COLO829 (cell line): ENCODE data around the gene DNAI2.

Source experiments
- DNase-seq: peaks from one replicate; pipeline ENCODE4 v3.0.0; 2012; ENCODE audit warnings: low spot score

Gene DNAI2

DNA sequence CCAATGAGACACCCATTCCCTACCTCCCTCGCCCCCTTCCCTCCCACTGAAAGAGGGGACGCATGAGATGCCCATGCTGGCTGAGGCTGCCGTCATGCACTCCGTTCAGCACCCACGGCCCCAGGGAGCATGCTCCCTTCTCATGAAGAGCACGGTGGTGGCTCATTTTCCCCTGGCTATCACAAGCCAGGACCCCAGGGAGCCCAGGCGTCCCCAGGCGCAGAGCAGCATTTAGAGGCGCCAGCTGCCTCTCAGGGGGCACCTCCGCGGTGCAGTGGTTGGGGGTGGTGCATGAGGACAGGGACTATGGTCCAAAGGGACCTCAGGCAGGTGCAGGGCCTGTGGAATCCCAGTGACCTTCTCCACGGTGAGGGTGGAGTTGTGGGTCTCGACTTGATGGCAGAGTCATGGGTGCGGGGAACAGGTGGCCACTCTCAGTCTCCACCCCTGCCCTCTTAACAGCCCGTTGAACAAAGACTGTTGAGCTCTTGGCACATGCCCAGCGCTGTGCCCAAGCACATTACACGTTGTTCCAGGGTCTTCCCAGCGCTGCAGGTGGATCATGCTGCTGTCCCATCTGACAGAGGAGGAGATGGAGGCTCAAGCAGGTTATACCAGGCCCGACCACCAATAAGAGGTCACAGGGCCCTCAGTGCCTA is 65.6 kb downstream of the DNAI2 start:
- no peak for DNase-seq

DNA sequence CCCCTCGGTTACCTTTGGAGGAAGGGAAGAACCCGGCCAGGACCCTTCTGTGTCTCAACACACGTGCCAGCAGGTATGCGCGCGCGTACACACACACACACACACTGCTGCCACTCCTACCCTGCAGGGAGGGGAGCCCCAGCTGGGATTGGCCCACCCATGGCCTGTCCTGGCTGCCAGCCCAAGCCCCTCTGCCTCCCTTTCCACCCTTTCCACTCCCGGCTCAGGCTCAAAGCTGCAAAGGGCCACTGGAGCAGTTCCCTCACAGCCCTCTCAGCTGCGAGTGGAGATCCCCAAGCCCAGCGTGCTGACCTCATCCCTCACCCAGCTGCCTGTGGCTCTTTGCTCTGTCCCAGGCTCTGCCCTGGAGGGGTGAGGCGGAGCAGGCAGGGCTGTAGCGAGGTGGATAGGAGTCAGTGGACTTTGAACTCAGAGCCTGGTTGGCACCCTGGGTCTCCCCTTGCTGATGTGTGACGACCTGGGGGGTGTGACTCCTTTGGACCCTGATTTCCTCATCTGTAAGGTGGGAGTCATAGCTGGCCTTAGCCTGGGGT is 66.5 kb downstream of the DNAI2 start:
- DNase-seq = no peak

DNA sequence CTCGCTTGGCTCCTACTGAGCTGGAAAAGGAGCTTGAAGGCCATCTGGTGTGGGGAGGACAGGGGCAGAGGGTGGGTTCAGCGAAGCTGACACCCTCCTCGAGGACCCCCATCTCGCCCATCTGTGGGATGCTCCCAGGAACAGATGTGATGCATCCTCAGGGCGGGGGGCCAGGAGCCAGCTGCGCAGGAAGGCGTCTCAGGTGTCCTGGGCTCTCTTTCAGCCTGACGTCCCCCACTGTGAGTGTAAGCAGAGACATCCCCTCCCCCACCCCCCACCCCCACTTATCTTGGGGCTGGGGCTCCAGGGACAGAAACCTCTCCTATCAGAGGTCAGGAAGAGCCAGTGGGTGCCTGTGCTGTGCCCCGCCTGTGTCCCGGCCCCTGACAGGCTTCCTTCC is 68.2 kb downstream of the DNAI2 start:
- DNase-seq = no peak

DNA sequence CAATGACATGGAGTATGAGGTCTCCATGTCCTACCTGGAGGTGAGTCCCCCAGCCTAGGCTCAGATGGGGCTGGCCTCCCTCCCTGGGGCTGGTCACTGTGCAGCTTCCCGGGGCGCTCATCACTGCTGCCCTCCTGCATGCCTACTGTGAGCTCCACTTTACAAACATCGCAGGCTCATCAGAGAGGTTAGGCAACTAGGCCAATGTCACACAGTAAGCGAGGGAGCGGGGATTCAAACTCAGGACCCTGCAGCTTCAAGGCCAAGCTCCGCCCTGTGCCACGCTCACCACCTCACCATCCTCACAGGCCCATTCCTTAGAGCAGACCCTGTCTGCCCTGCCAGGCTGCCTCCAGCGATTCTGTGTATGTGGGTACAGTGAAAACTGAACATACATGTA is 69.1 kb downstream of the DNAI2 start:
- no peak for DNase-seq

DNA sequence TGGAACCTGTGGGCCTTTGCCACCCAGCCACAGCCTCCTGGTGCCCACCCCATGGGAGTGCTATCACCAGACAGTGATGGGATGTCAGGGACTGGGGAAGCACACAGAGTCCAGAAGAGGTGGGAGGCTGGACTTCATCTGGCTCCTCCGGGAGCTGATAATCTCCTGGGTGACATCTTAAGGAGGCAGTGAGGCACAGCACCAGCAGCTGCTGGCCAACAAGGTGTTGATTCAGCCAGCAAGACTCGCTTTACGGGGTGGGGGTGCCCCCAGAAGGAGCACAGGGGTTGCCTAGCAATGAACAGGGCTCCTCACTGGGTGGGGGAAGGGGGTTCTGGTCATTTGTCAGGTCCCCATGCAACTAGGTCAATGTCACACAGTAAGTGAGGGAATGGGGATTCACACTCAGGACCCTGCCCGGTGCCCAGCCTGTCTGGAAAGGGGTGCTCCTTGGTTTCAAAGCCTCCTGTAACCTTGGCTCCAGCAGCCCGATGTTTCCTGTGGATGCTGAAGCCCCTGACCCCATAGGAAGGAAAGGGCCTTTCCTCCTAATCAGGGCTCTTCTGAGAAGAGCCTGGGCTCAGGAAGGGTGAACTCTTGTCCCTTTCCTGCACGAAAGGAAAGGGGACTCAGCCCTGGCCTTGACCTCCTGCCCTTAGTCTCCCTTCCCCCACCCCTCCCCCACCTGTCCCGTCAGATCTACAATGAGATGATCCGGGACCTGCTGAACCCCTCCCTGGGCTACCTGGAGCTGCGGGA is 69.7 kb downstream of the DNAI2 start:
- no peak for DNase-seq

DNA sequence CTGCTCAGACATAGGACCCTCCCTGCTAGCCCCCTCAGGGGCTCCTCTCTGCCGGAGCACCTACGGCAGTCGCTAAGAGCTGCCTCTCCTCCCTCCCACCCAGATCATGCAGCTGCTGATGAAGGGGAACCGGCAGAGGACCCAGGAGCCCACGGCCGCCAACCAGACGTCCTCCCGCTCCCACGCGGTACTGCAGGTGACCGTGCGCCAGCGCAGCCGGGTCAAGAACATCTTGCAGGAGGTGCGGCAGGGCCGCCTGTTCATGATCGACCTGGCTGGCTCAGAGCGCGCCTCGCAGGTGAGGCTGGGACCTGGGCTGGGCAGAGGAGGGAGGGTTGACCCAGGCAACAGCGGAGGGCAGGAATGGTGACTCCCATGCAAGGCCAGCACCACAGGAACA is 70.6 kb downstream of the DNAI2 start:
- no peak for DNase-seq

DNA sequence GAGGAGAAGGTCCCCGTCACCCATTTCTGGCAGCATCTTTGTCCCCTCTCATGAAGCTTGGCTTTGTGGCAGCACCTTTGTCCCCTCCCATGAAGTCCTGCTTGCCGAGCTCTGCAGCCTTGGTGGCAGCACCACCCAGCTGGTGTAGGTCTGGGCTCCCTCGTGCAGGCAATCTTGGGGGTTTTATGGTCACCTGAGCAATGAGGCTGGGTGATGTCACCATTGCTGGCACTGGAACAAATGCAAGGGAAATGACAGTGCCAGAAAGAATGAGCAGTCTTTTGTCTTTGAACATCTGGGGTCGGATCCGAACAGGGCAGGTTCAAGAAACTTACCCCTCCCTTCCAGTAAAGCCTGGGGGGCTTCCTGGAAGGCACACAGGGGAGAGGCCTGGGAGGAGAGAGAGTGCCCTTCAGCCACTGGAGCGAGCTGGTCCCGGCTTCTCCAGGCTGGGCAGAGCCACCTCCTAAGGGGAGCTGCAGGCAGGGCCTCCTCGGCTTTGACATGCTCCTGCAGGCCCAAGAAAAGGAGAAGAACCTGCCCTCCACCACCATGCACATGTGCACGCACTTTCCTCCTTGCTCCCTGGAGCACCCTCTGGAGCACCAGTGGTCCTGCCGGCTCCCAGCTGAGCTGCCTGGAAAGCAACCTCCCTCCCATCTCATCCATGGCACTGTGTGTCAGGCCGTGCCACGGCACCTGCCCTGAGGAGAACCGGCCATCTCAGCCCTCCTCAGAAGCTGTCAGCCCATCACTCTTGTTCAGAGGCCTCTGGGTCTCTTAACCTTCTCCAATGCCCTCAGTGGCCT is 71.6 kb downstream of the DNAI2 start:
- no peak for DNase-seq

DNA sequence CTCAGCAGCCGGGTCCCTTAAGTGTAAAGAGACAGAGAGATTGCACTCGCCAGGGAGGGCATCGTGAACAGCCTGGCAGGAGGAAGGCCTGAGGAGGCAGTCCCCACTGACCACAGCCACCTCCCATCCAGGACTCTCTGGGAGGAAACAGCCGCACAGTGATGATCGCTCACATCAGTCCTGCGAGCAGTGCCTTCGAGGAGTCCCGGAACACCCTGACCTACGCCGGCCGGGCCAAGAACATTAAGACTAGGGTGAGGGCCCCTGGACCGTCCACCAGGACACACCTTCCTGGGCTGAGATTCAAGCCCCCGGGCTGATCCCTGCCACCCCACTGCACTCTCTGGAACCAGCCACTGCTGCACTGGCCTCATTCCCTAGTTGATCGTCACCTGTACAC is 73.6 kb downstream of the DNAI2 start:
- DNase-seq = no peak

DNA sequence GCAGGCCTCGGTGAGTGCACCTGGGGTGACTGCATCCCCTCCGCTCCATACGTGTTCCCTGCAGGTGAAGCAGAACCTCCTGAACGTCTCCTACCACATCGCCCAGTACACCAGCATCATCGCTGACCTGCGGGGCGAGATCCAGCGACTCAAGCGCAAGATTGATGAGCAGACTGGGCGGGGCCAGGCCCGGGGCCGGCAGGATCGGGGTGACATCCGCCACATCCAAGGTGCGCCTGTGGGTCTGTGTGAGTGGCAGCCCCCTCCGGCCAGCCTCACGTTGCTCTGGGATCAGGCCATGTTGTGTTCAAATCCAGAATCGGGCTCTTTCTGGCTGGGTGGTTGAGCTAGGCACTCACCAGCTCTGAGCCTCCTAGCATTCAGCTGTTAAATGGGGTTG is 75.1 kb downstream of the DNAI2 start:
- no peak for DNase-seq

DNA sequence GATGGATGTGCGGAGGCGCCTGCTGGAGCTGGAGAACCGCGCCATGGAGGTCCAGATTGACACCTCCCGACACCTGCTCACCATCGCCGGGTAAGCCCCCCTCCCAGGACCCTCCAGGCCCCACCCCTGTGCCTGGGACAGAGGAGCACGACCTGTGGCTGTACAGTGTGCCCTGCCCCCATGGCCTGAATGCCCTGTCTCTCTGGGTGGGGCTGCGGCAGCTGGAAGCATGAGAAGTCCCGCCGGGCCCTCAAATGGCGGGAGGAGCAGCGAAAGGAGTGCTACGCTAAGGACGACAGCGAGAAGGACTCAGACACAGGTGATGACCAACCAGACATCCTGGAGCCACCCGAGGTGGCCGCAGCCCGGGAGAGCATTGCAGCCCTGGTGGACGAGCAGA is 76.5 kb downstream of the DNAI2 start:
- no peak for DNase-seq

DNA sequence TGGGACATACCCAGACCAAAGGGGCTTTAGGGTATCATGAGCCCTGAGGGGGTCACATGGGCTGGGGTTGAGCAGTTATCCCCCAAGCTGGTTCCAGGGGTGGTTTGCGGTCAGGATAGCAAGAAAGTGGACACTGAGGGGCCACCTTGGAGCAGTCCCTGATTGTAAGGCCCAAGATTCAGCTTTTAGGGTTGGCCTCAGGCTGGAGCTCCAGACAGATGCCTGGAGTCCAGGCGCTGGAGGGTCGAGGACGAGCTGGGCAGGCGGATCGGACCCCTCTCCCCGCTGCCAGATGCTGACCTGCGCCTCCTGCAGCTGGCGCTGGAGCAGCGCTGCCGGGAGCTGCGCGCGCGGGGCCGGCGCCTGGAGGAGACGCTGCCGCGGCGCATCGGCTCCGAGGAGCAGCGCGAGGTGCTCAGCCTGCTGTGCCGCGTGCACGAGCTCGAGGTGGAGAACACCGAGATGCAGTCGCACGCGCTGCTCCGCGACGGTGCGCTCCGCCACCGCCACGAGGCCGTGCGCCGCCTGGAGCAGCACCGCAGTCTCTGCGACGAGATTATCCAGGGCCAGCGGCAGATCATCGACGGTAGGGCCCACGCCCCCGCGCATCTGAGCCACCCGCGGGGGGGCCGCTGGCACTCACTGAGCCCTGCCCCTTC is 77.6 kb downstream of the DNAI2 start:
- no peak for DNase-seq

DNA sequence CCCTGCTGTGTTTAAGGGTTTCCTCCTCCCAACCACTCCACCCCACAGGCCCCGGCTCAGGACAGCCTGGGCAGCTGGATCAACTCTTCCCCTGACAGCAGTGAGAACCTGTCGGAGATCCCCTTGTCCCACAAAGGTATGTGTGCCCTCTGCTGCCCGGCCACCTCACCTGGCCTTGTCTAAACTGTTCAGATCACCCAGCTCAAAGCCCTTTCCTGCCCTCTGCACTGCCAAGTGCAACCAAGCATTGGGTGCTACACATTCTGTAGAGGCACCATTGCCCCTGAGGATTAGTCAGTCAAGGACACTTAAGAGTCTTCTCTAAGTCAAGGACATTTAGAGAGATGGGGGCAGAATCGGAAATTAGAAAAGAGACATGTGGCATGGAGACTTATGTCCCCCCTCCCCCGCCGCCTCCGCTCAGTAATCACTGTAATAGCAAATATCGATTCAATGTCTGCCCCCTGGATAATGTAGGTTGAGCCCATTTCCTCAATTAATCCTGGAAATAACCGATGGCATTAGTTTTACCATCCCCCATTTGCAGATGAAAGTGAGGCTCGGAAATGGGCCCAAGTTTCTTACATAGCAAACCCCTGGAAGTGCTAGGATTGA is 79.5 kb downstream of the DNAI2 start:
- no peak for DNase-seq

DNA sequence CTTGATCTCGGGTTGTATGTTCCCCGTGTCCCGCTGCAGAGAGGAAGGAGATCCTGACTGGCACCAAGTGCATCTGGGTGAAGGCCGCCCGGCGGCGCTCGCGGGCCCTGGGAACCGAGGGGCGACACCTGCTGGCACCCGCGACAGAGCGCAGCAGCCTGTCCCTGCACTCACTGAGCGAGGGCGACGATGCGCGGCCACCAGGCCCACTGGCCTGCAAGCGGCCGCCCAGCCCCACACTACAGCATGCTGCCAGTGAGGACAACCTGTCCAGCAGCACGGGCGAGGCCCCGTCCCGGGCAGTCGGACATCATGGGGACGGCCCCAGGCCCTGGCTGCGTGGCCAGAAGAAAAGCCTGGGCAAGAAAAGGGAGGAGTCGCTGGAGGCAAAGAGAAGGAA is 80.1 kb downstream of the DNAI2 start:
- peak; percentile 34 for DNase-seq

DNA sequence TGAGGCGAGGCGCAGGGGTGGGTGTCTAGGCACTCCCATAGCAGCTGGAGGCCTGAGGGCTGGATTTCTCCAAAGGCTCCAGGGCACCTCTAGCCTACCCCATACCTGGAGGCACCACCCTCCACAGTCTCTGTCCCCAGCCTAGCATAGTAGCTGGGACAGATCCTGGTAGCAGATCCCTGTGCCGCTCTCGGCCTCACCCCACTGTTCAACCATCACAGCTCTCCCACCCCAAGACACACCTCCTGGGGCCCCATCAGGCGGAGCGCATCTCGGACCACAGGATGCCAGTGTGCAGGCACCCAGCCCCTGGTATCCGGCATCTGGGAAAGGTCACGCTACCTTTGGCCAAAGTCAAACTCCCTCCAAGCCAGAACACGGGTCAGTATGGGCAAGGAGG is 80.5 kb downstream of the DNAI2 start:
- no peak for DNase-seq

DNA sequence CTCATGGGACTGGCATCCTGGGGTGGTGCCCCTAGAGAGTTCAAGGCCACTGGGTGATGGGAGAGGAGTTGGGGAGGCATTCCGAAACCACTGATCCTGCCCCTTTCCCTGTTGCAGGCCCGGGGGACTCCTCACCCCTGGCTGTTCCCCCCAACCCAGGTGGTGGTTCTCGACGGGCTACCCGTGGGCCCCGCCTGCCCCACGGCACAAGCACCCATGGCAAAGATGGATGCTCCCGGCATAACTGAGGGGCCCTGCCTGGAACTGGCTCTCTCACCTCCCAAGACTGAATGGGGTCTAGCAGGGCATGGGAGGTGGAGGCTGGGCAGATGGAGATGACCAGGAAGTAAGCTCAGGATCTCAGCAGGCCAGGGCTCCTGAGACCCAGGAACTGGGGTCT is 81.0 kb downstream of the DNAI2 start:
- no peak for DNase-seq

DNA sequence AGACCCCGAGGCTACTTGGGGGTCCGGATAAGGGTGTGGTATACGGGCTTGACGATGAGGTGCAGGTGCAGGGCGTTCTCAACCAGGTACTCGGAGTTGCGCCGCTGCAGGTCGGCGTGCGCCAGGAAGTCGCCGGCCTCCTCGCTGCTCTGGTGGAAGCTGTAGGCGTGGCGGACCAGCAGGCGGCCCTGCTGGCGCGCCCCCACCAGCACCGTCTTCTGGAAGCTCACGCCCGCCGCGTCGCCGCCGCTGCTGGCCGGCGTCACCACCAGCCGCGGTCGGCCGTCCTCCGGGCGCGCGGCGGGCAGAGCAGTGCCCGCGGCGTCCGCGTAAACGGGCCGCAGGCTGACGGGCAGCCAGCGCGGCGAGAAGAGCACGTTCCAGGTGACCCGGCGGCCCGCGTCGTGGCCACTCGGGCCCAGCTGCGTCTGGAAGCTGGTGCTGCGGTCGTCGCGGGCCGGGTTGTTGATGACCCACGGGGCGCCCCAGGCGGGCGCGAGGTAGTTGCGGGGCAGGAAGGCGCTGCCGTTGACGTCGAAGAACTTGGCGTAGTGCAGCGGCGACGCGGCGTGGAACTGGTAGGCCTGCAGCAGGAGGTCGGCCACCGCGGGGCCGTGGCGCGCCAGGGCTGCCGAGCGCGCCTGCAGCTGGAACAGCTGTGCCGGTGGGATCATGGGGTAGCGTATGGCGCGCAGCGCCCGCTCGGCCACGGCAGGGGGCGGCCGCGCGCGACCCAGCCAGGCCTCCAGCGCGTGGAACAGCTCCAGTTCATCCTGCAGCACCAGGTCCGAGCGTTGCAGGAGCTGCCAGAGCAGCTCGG is 82.8 kb downstream of the DNAI2 start:
- DNase-seq = no peak

DNA sequence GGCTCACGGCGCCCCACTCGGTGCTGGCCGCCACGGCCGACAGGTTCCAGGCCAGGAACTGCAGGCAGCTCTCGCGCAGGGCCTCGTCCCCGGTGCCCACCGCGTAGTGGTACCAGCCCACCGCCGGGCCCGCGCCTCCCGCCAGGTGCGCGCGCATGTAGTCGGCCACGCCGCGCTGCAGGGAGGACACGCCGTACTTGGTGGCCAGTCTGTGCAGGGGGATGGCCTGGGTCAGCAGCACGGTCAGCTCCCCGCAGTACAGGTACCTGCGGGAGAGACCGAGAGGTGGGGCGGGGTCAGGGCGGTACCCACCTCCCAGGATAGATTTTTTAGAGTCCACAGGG is 83.4 kb downstream of the DNAI2 start:
- DNase-seq = no peak

DNA sequence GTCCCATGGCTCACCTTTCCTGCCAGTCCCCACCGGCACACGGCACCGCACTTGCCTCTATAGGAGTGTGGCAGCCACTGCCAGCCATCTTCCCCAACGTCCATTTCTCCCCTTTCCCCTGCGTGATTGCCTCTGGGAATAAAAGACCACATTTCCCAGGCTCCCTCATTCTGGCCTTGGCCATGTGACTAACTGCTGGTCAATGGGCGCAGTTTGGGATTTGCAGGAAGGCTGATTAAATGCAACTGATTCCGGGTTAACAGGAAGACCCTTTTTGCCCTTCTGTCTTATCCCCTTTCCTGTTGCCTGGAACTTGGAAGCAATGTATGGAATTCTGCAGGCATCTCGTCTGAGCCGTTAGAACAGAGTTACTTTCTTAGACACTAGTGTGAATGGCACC is 84.7 kb downstream of the DNAI2 start:
- DNase-seq = no peak

DNA sequence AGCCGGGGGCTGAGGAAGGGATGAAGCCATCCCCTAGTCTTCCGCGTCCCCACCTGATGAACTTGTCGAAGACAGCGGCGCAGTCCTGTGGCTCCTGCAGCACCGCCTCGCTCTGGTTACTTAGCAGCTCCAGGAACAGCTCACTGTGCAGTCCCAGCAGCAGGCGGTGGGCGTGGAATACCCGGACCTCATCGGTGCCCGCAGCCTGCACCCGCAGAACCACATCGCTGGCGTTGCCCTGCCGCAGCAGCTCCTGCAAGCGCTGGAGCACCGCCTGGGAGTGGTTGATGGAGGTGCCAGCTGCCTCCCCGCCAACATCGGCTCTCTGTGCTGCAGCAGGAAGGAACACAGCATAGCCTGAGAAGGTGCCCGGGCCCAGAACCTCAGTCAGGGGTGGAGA is 85.9 kb downstream of the DNAI2 start:
- DNase-seq = no peak

DNA sequence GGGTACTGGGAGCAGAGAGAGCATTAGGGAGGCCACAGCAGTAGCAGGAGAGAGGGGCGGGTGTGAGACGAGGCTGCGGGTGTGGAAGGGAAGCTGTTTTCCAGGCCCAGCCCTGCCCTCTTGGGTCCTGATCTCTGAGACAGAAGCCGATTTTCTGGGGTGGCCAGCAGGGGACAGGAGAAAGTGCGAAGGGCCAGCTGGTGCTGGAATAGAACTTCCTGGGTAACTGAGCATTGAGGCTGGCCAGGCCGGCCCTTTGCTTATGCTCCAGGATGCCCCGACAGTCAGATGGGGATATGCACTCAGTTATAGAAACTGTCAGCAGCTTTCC is 86.8 kb downstream of the DNAI2 start:
- DNase-seq = no peak
